ENCODE measurements around the gene SYT1. TPM values are rescaled to one million over a fixed set of nuclear protein-coding genes. Genes with fewer than 3 reads are reported as not detected.

Gene SYT1
- total and polyA plus RNA-seq, 2 of the 4 experiments (the other 2 are of a cell fraction) = 2.8 to 3.0 TPM

DNA sequence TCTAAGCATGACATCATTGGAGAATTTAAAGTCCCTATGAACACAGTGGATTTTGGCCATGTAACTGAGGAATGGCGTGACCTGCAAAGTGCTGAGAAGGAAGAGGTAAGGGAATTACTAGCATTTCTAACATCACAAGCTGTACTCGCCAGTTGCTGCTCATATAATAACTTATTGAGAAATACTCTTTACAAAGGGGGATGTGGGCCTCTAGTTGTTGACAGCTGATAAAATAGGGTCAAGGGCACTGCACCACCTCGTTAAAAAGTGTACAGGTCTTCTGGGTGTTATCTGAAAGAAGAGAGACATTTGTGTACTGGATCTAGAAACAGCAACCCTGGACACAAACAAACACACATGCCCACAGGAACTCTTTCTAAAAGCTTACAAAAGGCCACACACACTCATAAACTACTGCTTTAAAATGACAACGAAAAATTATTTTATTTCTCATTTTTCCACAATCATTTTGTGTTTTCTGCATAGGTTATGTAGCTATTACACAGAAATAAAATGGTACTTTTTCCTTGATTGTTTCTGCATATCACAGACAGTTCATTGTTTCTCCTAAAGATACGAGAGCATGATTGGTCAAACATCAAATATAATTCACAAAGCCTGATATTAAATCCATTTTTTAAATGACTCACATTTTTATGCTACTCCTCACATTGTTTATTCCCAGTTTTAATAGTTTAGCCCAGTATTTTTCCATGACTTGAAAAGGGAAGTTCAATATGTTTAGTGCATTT is 435.0 kb downstream of the SYT1 start:
- peak overlapping the region; percentile 71 for H2BK120ac ChIP-seq (ENCODE audit: low read depth, low read length)
- POLR2A ChIA-PET (ENCODE audit: unreplicated experiment) = no interaction called here
- peak; percentile 24 for ATAC-seq (ENCODE audit: low read depth)
- H3K14ac ChIP-seq (replicated peaks; ENCODE audit: low read depth, low read length) = no peak overlapping the region; the same call in 1 of the 2 replicates
- BruUV-seq (replicated peaks) = no TSS peak
- H3K4me2 ChIP-seq (ENCODE audit: low read depth, low read length) = peak overlapping the region; percentile 19; the same call in 1 of the 2 replicates
- peak overlapping the region in 1 of 2 experiments; percentile 4; a peak in 1 of 4 replicates for H4K8ac ChIP-seq (ENCODE audit: low read depth in 2 of 2, low read length in 2 of 2)
- H3K4me1 ChIP-seq (ENCODE audit: control insufficient read depth, insufficient read depth, low read length) = 0 out of 2 replicates have a peak, but pooled peaks cover 1% of the 10 kb centered on the region
- peak overlapping the region; percentile 50 for H2BK20ac ChIP-seq (ENCODE audit: low read depth, low read length)
- no peak overlapping the region for H3K27ac ChIP-seq (ENCODE audit: insufficient read depth, low read length)
- H3K36me3 ChIP-seq (ENCODE audit: control insufficient read depth, insufficient read depth, low read length) = no peaks in the 10 kb centered on the region
- no peak overlapping the region for H2BK15ac ChIP-seq (ENCODE audit: low read depth, low read length)
- dilution Hi-C loops (cut with HindIII; ENCODE audit: low sequenced_read_pairs, unreplicated experiment) = no loop called here
- H3K79me1 ChIP-seq (ENCODE audit: low read depth in 1 of 2, low read length in 2 of 2) = no peaks in the 10 kb centered on the region
- no peaks in the 10 kb centered on the region for H4K20me1 ChIP-seq (ENCODE audit: insufficient read depth, low read length)
- H3K23ac ChIP-seq (ENCODE audit: low read depth, low read length) = peak overlapping the region; percentile 67; the same call in 1 of the 2 replicates
- no peaks in the 10 kb centered on the region for H3K27me3 ChIP-seq (ENCODE audit: control insufficient read depth, insufficient read depth, low read length)
- H3K9me3 ChIP-seq (ENCODE audit: control insufficient read depth, insufficient read depth, low read length) = no peaks in the 10 kb centered on the region
- peak overlapping the region; percentile 45; the same call in 1 of the 2 replicates for H4K91ac ChIP-seq (ENCODE audit: insufficient read depth, low read depth, low read length)
- H3K9ac ChIP-seq (ENCODE audit: low read depth, low read length) = no peak overlapping the region
- H3K9me1 ChIP-seq (ENCODE audit: insufficient read depth, low read length) = peaks cover 4% of the 10 kb centered on the region; the same call in 1 of the 2 replicates
- H3K4me3 ChIP-seq (ENCODE audit: insufficient read depth, low read depth, low read length) = no peak overlapping the region
- H2AK9ac ChIP-seq (replicated peaks; ENCODE audit: low read depth, low read length, poor library complexity) = no peak overlapping the region
- no CpG with 5 or more reads among the region's 5 CpGs for WGBS, 2 experiments (ENCODE audit: extremely low coverage in 2 of 2, insufficient read length in 1 of 2)
- peak overlapping the region; percentile 38; the same call in 1 of the 2 replicates for H3K18ac ChIP-seq (ENCODE audit: low read depth, low read length)
- H3K56ac ChIP-seq (ENCODE audit: extremely low read depth, insufficient read depth, low read length) = no peak overlapping the region
- no peak overlapping the region for H2AFZ ChIP-seq (replicated peaks; ENCODE audit: low read length, poor library complexity)
- in situ Hi-C loops (cut with MboI; ENCODE audit: low sequenced_read_pairs) = no loop called here
- H2BK5ac ChIP-seq (ENCODE audit: low read depth, low read length, poor library complexity, severe bottlenecking) = peak overlapping the region; percentile 52
- H2AK5ac ChIP-seq (ENCODE audit: low read depth, low read length) = no peak overlapping the region
- no peak overlapping the region for H4K5ac ChIP-seq (ENCODE audit: low read depth, low read length)
- intact Hi-C loops (cut with micrococcal nuclease) = loop anchor here (5.0 kb wide), 1 partner anchor 393 kb away; the partner anchor contains the start of gene PAWR
- no peak overlapping the region; the same call in 1 of the 2 replicates for H3K4ac ChIP-seq (ENCODE audit: low read depth, low read length)
- DNase-seq = no peak
- CTCF ChIA-PET = interaction anchor here (0.5 to 1.0 kb wide), 2 partner anchors 26 to 612 kb away, joined by 3 read pairs; no protein-coding TSS in a partner anchor
- no peak for TF ChIP-seq RCOR1 (IDR thresholded peaks at IDR 0.05; ENCODE audit: insufficient replicate concordance, low read length)
- TF ChIP-seq SMC3 (IDR thresholded peaks at IDR 0.05; ENCODE audit: low read depth, low read length) = no peak
- no peak for TF ChIP-seq MAFK (IDR thresholded peaks at IDR 0.05; ENCODE audit: low read depth, low read length)
- TF ChIP-seq, protein P1, sequence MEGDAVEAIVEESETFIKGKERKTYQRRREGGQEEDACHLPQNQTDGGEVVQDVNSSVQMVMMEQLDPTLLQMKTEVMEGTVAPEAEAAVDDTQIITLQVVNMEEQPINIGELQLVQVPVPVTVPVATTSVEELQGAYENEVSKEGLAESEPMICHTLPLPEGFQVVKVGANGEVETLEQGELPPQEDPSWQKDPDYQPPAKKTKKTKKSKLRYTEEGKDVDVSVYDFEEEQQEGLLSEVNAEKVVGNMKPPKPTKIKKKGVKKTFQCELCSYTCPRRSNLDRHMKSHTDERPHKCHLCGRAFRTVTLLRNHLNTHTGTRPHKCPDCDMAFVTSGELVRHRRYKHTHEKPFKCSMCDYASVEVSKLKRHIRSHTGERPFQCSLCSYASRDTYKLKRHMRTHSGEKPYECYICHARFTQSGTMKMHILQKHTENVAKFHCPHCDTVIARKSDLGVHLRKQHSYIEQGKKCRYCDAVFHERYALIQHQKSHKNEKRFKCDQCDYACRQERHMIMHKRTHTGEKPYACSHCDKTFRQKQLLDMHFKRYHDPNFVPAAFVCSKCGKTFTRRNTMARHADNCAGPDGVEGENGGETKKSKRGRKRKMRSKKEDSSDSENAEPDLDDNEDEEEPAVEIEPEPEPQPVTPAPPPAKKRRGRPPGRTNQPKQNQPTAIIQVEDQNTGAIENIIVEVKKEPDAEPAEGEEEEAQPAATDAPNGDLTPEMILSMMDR (conservative IDR thresholded peaks at IDR 0.05; ENCODE audit: low read depth, low read length) = no peak
- TF ChIP-seq, protein P2, sequence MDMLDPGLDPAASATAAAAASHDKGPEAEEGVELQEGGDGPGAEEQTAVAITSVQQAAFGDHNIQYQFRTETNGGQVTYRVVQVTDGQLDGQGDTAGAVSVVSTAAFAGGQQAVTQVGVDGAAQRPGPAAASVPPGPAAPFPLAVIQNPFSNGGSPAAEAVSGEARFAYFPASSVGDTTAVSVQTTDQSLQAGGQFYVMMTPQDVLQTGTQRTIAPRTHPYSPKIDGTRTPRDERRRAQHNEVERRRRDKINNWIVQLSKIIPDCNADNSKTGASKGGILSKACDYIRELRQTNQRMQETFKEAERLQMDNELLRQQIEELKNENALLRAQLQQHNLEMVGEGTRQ (IDR thresholded peaks at IDR 0.05; ENCODE audit: low read depth, low read length) = no peak
- TF ChIP-seq NFE2L2 (IDR thresholded peaks at IDR 0.05; ENCODE audit: low read depth, low read length) = no peak
- no peak for TF ChIP-seq BHLHE40 (IDR thresholded peaks at IDR 0.05; ENCODE audit: low read depth, low read length)
- no peak for TF ChIP-seq CHD1 (IDR thresholded peaks at IDR 0.05; ENCODE audit: low read depth, low read length)
- TF ChIP-seq, protein P3, sequence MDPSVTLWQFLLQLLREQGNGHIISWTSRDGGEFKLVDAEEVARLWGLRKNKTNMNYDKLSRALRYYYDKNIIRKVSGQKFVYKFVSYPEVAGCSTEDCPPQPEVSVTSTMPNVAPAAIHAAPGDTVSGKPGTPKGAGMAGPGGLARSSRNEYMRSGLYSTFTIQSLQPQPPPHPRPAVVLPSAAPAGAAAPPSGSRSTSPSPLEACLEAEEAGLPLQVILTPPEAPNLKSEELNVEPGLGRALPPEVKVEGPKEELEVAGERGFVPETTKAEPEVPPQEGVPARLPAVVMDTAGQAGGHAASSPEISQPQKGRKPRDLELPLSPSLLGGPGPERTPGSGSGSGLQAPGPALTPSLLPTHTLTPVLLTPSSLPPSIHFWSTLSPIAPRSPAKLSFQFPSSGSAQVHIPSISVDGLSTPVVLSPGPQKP (IDR thresholded peaks at IDR 0.05; ENCODE audit: borderline replicate concordance, low read depth, low read length) = no peak
- no peak for TF ChIP-seq FOS (IDR thresholded peaks at IDR 0.05; ENCODE audit: low read depth, low read length)
- no peak for TF ChIP-seq RAD21 (IDR thresholded peaks at IDR 0.05; ENCODE audit: low read length)
- no peak for TF ChIP-seq MAZ (IDR thresholded peaks at IDR 0.05; ENCODE audit: borderline replicate concordance, low read depth, low read length)
- TF ChIP-seq POLR2A (IDR thresholded peaks at IDR 0.05; ENCODE audit: low read depth, low read length) = no peak
- no peak for TF ChIP-seq MXI1 (IDR thresholded peaks at IDR 0.05; ENCODE audit: borderline replicate concordance, low read depth, low read length)
